Urothelium cell line (cell line): Measurements from ENCODE around the gene TOR1B.
"Not testable (repeated sequence)": the region's sequence is repeated elsewhere in the genome, so short reads cannot be mapped to it uniquely, and the experiment has no call there.

Experiments used
- DNase-seq: peaks from one replicate; pipeline ENCODE4 v3.0.0; 2011; ENCODE audit warnings: low spot score, mixed read lengths
- FAIRE-seq: peaks from 2 replicates; lab custom pipeline; 2011; peaks lifted over from hg19 to GRCh38; lab: Jason Lieb, UNC

TOR1B gene

GRCh38 chr9:129776096-129776495 is 26.9 kb upstream of the TOR1B start:
- DNase-seq, FAIRE-seq: not testable (repeated sequence)

GRCh38 chr9:129776566-129776937 is 26.4 kb upstream of the TOR1B start:
- DNase-seq (no peak), FAIRE-seq (no peak)

GRCh38 chr9:129776938-129777768 is 25.8 kb upstream of the TOR1B start:
- FAIRE-seq: no peak
- peak; percentile 97 for DNase-seq

DNA sequence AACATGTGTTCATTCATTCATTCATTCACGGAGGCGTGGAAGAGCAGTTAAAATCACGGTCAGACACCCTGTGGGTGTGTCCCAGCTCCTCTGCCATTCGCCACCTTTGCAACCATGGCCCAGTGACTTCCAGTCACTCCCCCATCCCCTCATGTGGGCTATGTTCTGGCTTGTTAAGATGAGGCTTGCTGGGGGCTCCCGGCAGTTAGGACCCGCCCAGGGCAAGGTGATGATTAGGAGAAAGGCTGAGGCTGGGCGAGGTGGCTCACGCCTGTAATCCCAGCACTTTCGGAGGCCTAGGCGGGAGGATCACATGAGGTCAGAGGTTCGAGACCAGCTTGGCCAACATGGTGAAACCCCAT is 25.2 kb upstream of the TOR1B start:
- no peak for FAIRE-seq
- DNase-seq: no peak

DNA sequence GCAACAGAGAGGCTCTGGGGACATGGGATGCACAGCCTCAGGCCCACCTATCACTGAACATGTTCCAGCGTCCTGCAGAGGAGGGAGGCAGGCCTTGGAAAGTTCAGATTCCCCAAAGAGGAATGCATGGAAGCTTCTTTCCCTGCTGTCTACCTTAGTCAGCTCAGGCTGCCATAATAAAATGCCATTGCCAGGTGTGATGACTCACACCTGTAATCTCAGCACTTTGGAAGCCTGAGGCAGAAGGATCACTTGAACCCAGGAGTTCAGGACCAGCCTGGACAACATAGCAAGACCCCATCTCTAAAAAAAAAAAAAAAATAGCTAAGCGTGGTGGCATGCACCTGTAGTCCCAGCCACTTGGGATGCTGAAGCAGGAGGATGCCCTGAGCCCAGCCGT is 24.5 kb upstream of the TOR1B start:
- FAIRE-seq (no peak), DNase-seq (no peak)

GRCh38 chr9:129779560-129780190 is 23.3 kb upstream of the TOR1B start:
- no peak for FAIRE-seq
- no peak for DNase-seq

DNA sequence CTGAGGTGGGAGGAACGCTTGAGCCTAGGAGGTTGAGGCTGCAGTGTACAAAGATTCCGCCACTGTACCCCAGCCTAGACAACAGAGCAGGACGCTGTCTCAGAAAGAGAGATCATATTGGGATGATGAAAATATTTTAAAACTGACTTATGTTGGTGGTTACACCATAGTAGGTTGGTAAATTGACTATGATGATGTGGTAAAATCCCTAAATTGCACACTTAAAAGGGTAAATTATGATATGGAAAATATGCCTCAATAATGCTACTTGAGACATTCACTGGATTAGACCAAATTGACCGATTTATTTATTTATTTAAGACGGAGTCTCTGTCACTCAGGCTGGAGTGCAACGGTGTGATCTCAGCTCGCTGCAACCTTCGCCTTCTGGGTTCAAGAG is 21.9 kb upstream of the TOR1B start:
- DNase-seq (no peak), FAIRE-seq (no peak)

GRCh38 chr9:129781981-129782380 is 21.0 kb upstream of the TOR1B start:
- FAIRE-seq: no peak

DNA sequence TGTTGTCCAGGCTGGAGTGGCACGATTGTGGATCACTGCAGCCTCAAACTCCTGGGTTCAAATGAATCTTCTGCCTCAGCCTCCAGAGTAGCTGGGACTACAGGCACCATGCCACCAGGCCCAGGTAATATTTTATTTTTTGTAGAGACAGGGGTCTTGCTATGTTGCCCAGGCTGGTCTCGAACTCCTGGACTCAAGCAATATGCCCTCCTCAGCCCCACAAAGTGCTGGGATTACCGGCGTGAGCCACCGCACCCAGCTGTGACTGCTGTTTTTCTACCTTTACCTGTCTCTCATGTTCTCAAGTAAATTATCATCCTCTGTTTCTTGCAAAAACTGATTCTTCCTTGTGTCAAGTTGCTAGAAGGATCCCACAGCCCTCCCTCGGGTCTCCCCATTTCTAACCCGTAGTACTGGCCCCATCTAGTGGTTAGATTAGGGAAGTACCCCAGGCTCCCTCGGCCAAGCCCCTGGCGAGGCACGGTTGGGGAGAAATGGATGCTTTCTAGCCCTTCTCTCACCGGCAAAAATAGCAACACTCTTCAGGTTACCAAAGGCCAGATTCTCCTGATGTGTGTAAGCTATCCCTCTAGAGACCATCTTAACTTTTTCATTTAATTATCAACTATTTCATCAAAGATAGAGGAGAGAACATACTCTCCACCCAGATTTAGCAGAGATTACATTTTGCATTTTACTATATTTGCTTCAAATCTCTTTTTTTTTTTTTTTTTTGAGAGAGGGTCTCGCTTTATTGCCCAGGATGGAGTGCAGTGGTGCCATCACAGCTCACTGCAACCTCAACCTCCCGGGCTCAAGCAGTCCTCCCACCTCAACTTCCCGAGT is 19.2 kb upstream of the TOR1B start:
- no peak for FAIRE-seq
- DNase-seq: peak; percentile 79

More at GRCh38 chr9:129781981-129782380, 21.0 kb upstream of the TOR1B start:
- DNase-seq: no peak

DNA sequence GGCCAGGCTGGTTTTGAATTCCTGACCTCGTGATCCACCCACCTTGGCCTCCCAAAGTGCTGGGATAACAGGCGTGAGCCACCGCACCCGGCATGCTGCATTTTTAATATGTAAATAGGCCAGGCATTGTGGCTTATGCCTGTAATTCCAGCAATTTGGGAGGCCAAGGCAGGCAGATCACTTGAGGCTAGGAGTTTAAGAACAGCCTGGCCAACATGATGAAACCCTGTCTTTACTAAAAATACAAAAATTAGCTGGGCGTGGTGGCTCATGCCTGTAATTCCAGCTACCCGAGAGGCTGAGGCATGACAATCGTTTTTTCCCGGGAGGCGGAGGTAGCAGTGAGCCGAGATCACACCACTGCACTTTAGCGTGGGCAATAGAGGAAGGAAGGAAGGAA is 18.0 kb upstream of the TOR1B start:
- not testable (repeated sequence) for FAIRE-seq, DNase-seq

DNA sequence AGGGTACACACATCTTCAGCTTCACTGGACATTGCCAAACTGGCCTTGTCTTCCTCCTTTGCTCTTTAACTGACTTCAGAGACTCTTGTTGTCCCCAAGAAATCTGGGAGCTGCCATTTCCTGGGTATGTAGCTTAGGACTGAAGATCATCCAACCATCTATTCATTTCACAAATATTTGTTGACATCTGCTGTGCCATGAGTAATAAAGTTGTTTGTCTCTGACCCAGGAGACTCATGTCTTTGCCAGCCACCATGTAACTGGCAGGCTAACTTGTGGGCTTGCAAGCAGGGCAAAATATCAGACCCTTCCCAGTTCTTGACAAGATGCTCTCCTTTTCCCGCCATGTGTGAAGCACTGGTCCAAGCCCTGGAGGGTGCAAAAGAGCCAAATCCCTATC is 17.1 kb upstream of the TOR1B start:
- no peak for FAIRE-seq

DNA sequence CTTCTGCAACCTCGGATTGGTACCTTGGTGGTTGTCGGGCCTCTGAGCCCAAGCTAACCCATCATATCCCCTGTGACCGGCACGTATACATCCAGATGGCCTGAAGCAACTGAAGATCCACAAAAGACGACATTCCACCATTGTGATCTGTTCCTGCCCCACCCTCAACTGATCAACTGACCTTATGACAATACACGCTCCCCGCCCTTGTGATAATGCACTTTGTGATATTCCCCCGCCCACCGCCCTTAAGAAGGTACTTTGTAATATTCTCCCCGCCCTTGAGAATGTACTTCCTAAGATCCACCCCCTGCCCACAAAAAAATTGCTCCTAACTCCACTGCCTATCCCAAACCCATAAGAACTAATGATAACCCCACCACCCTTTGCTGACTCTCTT is 16.5 kb upstream of the TOR1B start:
- FAIRE-seq (no peak), DNase-seq (no peak)

More for the DNA sequence above, 17.1 kb upstream of the TOR1B start:
- no peak for DNase-seq

GRCh38 chr9:129794549-129794948 is 8.4 kb upstream of the TOR1B start:
- DNase-seq (no peak), FAIRE-seq (no peak)

GRCh38 chr9:129796029-129796428 is 7.0 kb upstream of the TOR1B start:
- FAIRE-seq, DNase-seq: not testable (repeated sequence)

DNA sequence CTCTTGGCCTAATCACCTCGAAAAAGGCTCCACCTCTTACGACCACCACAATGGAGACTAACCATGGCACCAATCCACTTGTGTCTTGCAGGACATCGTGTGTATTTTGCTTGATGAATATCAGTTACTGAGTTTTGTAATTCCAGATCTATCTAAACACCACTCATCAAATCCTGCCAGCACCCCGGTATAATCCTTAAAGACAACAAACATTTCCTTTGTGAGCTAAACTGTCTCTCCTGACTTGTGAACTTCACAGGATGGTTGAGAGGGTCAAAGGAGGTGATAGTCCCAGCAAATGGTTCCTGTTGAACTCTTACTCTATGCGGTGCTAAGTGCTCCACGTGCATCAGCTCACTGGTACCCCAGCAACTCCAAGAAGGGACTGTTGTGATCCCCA is 4.0 kb upstream of the TOR1B start:
- FAIRE-seq: no peak
- DNase-seq: no peak

- no peak for DNase-seq
- FAIRE-seq: no peak
Measured at GRCh38 chr9:129801504-129801903, 1.5 kb upstream of the TOR1B start.

- FAIRE-seq (no peak), DNase-seq (no peak)
Measured at GRCh38 chr9:129803676-129804060, 684 bp downstream of the TOR1B start.

GRCh38 chr9:129806061-129806460 is 3.1 kb downstream of the TOR1B start:
- DNase-seq (no peak), FAIRE-seq (no peak)

DNA sequence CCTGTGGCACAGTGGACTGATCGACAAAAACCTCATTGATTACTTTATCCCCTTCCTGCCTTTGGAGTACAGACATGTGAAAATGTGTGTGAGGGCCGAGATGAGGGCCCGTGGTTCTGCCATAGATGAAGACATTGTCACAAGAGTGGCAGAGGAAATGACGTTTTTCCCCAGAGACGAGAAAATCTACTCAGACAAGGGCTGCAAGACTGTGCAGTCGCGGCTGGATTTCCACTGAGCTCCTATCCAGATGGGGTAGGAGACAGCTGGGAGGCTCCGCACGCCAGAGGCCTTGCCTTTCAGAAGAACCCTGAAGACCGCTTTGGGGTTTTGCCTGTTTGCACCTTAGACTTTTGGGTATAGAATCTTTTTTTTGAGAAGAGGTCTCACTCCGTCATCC is 6.4 kb downstream of the TOR1B start:
- FAIRE-seq: no peak
- DNase-seq: no peak

DNA sequence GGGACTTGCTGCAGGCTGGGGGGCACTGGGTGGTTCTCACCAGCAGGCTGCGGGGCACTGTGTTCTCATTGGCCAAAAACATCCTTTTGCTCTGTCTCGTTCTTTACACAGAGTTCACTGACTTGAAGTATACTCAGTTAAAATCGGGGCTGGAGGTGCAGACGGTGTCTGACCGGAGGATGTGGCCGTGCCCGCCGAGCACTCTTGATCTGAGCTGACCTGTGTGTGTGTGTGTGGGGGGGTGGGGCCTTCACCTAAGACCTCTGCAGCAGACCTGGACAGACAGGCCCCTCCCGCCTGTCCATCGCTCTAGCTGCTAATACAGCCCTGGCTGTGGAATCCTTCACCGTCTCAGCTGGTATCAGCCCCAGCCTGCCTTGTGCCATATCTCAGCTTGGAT is 7.1 kb downstream of the TOR1B start:
- DNase-seq (no peak), FAIRE-seq (no peak)

GRCh38 chr9:129810788-129811187 is 7.8 kb downstream of the TOR1B start:
- no peak for FAIRE-seq

DNA sequence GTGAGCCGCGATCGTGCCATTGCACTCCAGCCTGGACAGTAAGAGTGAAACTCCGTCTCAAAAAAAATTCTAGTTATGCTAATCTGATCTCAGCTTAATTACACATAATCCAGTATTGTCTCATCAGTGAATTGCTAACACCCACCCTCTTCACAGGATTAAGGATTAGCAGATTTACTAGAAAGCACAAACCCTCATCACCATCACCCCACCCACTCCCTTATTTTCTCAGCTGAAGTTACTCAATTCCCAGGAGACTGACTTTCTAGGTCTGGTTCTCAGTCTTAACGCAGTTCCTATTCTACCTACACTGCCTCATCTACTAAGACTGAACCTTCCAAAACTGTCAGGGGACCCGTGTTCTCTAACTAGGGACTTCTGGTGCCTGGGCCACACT is 9.0 kb downstream of the TOR1B start:
- no peak for FAIRE-seq
- no peak for DNase-seq

More at GRCh38 chr9:129810788-129811187, 7.8 kb downstream of the TOR1B start:
- no peak for DNase-seq
